ENCODE data around the gene ATAD1. TPM values are rescaled to one million over a fixed set of nuclear protein-coding genes. Genes with fewer than 3 reads are reported as not detected.

The ATAD1 gene
- total RNA-seq, 2 donors from 2014 or later = 31.2 to 45.9 TPM

DNA sequence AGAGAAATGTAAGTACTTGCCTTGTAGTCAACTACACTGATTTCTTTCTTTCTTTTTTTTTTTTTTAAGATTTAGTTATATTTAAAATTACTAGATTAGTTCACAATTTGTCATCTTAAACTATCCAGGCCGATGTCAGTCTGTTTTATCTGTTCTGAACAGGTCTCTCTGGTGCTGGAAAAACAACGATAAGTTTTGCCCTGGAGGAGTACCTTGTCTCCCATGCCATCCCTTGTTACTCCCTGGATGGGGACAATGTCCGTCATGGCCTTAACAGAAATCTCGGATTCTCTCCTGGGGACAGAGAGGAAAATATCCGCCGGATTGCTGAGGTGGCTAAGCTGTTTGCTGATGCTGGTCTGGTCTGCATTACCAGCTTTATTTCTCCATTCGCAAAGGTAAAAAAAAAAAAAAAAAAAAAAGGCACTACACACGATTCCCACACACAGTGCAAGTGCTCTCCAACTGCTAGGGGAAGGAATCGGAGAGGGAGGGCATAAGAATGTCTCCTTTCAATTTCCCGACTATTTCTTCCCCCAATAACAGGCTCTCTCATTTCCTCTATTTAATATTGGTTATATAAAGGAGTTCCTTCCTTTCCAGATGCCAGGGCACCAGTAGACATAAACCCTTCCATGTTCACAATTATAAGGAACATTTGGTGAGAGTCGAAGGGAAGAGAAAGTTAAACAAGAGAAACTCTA, 105.0 kb downstream of the ATAD1 start:
- no peak for ATAC-seq (replicated peaks)
- H3K36me3 Mint-ChIP-seq (ENCODE audit: low read depth) = no peaks in the 10 kb centered on the region
- no peak overlapping the region for H3K27ac Mint-ChIP-seq
- no peaks in the 10 kb centered on the region for H3K9me3 Mint-ChIP-seq
- H3K4me1 Mint-ChIP-seq = no peaks in the 10 kb centered on the region
- H3K27me3 Mint-ChIP-seq = peaks cover 8% of the 10 kb centered on the region
- H3K4me3 Mint-ChIP-seq = no peak overlapping the region

DNA sequence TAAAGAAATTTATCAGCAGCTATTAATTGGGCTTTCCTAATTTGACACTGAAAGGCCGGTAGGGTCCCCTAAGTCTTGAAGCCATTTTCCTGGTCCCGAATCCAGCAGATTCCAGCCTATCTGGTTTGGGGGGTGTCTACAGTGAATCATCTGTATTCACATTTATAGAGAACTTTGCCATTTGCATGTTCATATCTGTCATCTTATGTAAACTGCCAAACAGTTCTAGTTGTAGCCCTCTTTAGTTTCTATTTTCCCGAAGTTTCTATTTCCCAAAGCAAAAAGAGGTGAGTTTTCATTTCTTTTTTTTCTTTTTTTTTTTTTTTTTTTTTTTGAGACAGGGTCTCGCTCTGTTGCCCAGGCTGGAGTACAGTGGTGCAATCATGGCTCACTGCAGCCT, 110.8 kb downstream of the ATAD1 start:
- H3K27ac Mint-ChIP-seq = no peak overlapping the region
- no peaks in the 10 kb centered on the region for H3K4me1 Mint-ChIP-seq
- no peaks in the 10 kb centered on the region for H3K9me3 Mint-ChIP-seq
- no peak for ATAC-seq (replicated peaks)
- H3K36me3 Mint-ChIP-seq (ENCODE audit: low read depth) = no peaks in the 10 kb centered on the region
- no peak overlapping the region for H3K4me3 Mint-ChIP-seq
- peaks cover 13% of the 10 kb centered on the region for H3K27me3 Mint-ChIP-seq

DNA sequence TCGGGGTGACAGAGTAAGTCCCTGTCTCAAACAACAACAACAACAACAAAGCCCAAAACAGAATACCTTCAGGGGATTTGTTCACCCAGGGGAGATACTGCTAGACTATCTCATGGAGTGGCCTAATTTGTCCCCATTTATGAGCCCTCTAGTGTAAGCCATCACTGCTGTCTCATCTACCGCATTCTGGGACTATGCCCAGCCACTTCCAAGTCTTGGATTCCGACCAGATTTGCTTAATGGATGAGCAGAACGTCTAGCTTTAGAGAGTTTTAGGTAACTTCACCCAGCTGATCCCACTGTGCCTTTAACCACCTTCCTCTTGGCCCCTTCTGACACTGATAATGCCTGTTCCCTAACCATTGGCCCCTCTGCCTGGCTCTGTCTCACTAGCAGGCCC, 111.3 kb downstream of the ATAD1 start:
- H3K4me3 Mint-ChIP-seq = no peak overlapping the region
- H3K36me3 Mint-ChIP-seq (ENCODE audit: low read depth) = no peaks in the 10 kb centered on the region
- H3K9me3 Mint-ChIP-seq = no peaks in the 10 kb centered on the region
- no peaks in the 10 kb centered on the region for H3K4me1 Mint-ChIP-seq
- peaks cover 13% of the 10 kb centered on the region for H3K27me3 Mint-ChIP-seq
- no peak overlapping the region for H3K27ac Mint-ChIP-seq
- ATAC-seq (replicated peaks) = no peak

DNA sequence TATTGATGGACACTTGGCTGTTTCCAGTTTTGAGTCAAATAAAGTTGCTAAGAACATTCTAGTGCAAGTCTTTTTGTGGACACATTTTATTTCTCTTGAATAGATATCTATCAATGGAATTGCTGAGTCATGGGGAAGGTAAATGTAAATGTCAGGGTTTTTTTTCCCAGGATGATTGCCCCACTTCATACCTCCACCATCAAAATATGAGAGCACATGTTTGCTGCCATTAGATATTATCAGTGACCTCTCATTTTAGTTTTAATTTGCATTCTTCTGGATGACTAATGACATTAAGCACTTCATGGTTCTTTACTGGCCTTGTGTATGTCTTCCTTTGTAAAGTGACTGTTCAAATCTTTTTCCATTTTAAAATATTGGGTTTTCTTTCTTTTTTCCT, 112.7 kb downstream of the ATAD1 start:
- Mint-ChIP-seq H3K36me3 (ENCODE audit: low read depth) (no peaks in the 10 kb centered on the region), H3K27ac (no peak overlapping the region), H3K4me1 (no peaks in the 10 kb centered on the region), H3K27me3 (peaks cover 18% of the 10 kb centered on the region), H3K9me3 (no peaks in the 10 kb centered on the region), H3K4me3 (no peak overlapping the region)
- ATAC-seq (replicated peaks) = no peak

DNA sequence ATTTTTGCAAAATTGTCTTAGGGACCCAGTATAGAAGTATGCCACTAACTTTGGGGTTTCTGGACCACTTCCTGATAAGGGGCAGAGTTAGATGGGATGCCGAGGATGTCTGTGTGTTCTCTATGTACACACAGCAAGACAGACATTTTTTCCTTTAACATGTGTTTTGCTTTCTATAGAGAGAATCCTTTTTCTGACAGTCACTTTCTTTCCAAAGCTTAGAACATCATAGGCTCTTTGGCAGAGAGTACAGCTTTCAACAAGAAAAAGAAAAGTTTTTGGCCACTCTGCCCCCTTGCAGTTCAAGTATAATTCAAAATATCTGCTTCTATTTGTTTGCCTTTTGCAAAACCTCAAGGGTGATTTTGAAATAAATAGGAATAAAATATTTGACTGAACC, 114.3 kb downstream of the ATAD1 start:
- Mint-ChIP-seq H3K4me1 (no peaks in the 10 kb centered on the region), H3K4me3 (no peak overlapping the region), H3K9me3 (no peaks in the 10 kb centered on the region), H3K27me3 (peaks cover 15% of the 10 kb centered on the region), H3K27ac (no peak overlapping the region), H3K36me3 (ENCODE audit: low read depth) (no peaks in the 10 kb centered on the region)
- ATAC-seq (replicated peaks) = no peak

DNA sequence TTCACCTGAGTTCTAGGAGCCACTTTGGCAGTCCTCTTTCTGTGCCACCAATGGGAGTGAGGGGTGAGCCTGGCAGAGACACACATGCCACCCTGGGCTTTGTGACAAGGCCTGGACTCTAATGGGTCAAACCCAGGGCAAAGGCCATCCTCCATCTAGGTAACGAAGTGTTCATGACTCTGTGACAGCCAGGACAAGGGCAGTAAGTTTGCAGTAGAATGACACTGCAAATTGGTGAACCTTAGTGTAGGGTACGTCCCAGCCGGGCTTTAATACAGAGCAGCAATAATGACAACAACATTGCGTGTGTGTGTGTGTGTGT, 115.1 kb downstream of the ATAD1 start:
- no peak overlapping the region for H3K4me3 Mint-ChIP-seq
- ATAC-seq (replicated peaks) = no peak
- no peak overlapping the region for H3K27ac Mint-ChIP-seq
- peaks cover 19% of the 10 kb centered on the region for H3K27me3 Mint-ChIP-seq
- no peaks in the 10 kb centered on the region for H3K9me3 Mint-ChIP-seq
- H3K4me1 Mint-ChIP-seq = no peaks in the 10 kb centered on the region
- no peaks in the 10 kb centered on the region for H3K36me3 Mint-ChIP-seq (ENCODE audit: low read depth)

DNA sequence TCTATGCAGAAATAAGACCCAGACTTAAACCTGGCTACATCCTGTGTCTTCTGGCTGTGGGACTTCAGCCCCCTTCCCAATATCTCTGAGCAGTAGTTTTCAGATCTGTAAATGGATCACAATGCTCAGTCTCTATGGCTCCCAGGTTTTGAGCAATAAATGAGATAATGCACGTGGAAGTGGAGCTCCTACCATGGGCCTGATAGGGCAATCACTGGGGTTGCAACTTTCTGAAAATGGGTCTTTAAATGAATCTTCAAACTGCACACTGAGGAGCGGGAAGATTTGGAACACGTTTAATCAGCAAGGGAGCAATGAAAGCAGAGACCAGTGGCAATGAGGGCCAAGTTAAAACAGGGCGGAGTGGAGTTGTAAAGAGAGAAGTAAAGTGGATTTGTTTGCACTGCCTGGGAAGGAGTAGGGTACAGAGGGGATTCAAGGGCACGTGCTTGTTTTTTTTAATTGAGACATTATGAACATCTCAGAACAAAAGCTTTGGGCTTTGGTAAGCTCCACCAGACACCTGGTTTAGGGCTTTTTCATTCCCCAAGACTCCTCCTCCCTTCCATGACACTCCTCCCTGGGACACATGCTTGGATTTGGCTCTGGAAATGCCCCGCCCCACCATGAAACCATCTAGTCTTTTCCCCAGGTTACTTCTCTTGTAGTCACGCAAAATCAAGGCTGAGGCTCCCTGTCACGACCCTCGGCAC, 115.6 kb downstream of the ATAD1 start:
- H3K27me3 Mint-ChIP-seq = peaks cover 19% of the 10 kb centered on the region
- no peak for ATAC-seq (replicated peaks)

More for the DNA sequence above, 115.6 kb downstream of the ATAD1 start:
- no peak overlapping the region for H3K27ac Mint-ChIP-seq
- H3K36me3 Mint-ChIP-seq (ENCODE audit: low read depth) = no peaks in the 10 kb centered on the region
- H3K9me3 Mint-ChIP-seq = no peaks in the 10 kb centered on the region
- H3K4me3 Mint-ChIP-seq = no peak overlapping the region
- no peaks in the 10 kb centered on the region for H3K4me1 Mint-ChIP-seq

Other genes with a start within 250 kb of the ATAD1 start
- 1 to 10 TPM in 1 of 2 donors, under 1 TPM in 1; 0.66 to 4.3 TPM for gene PAPSS2, start 158.3 kb downstream of the ATAD1 start, total RNA-seq
- gene KLLN, start 45.3 kb upstream of the ATAD1 start, total RNA-seq = under 1 TPM; 0.45 to 0.78 TPM
- gene PTEN, start 45.4 kb upstream of the ATAD1 start, total RNA-seq = 10 to 100 TPM; 64.2 to 65.8 TPM